GM21528 (cell line): ENCODE data around the gene MTFP1.
"Not testable (repeated sequence)": the region's sequence is repeated elsewhere in the genome, so short reads cannot be mapped to it uniquely, and the experiment has no call there.

ENCODE experiments used
- ATAC-seq: cut with Tn5 transposase; IDR thresholded peaks from one replicate; pipeline ENCODE4 v1.9.1; 2021; ENCODE audit warnings: mild to moderate bottlenecking, moderate library complexity; ENCODE audit not compliant: unreplicated experiment, low FRiP score

The MTFP1 gene

DNA sequence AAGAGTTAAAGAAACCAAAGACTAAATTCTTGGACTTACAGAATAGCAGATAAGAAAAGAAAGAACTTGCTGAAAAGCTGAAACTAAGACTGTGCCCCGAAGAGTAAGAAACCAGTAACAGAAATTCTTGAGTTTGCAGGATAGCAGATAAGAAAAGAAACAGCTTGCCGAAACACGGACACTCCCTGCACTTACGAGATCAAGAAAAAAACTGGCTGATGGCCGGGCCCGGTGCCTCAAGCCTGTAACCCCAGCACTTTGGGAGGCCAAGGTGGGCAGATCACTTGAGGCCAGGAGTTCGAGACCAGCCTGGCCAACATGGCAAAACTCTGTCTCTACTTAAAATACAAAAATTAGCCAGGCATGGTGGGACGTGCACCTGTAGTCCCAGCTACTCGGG is 25.9 kb downstream of the MTFP1 start:
- ATAC-seq, result not testable (repeated sequence)

DNA sequence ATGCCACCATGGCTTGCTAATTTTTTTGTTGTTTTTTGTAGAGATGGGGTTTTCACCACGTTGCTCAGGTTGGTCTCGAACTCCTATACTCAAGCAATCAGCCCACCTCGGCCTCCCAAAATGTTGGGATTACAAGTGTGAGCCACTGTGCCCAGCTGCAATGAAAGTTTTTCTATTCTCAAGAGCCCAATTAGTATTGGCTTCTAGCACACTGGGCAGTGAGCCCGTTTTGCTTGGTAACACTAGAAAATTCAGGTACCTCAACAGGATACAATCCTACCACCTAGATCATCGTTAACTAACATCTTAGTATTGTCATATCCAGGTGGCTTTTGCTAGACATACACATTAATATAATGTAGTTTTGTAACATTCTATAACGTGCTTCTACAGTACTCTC is 27.3 kb downstream of the MTFP1 start:
- ATAC-seq, result no peak

DNA sequence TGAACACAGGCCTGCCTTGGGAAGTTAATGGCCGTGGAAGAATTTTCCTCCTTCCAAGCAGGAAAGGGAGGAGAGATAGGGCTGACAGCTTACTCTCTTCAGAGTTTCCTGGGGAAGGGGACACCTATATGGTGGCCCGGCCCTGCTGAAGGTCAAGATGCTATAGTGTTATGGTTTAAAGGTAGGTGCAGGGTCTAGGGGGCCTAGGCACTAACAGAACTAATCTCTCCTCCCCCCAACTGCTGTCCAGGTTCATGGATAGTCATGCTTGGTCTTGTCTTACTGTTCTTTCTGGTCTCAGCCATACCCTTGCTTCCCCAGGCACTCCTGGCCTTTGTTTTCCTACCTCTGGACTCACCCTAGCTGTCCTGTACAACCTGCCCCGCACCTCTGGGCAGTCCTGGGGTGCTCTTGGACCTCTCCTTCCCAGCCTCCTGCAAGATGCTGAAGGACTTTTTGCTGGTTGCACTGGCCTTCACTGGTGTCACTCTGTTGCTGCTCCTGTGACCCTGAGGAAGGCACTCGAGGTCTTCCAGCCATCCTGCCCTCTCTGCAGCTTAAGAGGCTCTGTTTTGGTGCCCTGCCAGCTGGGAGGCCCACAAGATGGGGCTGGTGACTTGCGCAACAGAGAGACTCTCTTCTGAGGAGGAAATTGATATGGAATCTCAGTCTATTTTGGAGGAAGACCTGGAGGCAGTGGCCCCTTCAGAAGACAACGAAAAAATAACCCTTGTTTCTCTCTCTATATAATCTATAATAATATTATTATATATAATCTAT is 28.4 kb downstream of the MTFP1 start:
- ATAC-seq, result no peak

DNA sequence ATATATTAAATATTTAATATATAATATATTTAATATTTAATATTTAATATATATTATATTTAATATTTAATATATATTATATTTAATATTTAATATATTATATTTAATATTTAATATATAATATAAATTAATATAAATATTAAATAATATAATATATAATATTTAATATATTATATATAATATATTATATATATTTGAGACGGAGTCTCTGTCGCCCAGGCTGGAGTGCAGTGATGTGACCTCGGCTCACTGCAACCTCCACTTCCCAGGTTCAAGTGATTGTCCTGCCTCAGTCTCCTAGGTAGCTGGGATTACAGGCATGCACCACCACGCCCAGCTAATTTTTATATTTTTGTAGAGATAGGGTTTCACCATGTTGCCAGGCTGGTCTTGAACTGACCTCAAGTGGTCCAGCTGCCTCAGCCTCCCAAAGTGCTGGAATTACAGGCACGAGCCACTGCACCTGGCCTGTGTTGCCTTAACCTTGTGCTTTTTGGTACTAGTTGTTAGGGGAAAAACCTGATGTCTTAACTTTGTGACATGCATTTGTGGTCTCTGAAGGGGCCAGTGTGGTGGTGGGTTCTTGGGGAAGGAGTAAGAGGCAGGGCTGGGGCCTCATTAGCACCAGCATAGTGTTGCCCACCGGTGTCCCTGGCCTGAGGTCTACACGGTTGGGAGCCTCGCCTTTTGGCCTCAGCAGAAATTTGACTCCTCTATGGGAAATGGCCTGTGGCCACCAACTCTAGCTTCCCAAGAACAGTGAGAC is 29.7 kb downstream of the MTFP1 start:
- ATAC-seq, result no peak

DNA sequence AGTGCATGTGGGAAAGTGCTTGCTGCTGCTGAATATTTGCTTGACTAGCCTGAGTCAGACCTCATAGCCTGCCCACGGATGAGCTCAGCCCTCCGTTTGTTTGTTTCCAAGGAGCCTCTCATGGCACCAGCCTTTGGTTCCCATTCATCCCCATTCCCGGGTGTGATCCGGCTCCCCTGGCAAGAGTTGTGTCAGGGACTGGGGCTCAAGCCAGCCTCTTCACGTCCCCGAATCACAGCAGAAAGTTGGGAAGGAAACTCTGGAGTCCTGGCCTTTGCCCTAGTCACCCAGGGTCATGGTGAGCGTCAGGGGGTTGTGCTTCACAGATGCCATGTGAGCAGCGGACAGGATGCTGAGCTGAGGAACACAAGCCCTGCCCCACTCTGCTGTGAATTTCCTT is 32.4 kb downstream of the MTFP1 start:
- no peak for ATAC-seq

DNA sequence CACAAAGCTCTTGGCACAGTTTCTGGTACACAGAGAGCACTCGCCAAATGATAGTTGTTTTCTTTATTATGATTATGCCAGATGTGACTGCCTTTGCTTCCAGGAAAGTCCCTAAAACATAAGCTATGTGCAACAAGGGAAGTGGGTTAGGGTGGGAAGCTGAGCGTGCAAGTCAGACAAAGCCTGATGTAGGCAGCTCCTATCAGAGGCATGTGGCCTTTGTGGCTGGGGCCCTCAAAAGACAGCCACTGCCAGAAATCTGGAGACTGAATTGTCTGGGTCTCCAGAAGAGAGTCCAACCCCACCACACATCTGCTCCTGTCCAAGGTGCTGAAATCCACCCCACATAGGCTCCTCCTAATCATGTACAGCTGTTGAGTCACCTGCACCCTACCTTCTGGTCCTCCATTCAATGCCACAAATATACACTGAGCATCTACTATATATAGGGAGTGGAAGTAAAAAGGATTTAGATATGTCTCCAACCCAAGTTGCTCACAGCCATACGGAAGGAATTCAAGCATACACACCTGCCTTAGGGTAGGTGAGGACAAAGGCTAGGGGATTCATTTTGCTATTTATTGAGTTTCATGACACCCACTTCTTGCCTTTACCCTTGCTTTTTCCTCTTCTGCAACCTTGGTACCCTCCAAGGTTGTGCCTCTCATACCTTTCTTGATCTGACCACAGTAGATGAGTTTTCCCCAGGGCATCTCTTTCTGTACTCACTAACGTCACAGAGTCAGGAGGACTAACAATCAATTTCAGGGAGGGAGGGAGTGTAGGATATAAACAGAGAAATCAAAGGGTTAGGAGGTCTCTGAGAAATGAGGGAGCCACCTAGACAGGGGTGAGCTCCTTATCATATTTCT is 33.8 kb downstream of the MTFP1 start:
- no peak for ATAC-seq

DNA sequence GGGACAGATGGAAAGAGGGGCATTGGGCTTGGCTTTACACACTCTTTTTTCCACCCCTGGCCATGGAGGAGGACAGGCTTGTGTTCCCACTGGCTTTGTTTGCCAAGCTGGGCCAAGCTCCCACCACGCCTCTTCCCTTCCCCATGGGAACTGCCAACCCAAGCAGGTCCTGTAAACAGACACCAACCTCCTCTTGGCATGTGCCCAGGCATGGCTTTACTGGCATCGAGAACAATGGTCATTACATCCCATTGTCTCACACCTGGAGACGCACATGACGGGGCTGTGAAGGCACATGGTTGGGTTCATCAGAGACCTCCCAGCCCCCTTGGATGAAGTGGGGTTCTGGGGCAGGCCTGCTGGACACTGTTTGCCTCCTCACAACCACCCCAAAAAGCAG is 34.6 kb downstream of the MTFP1 start:
- no peak for ATAC-seq

DNA sequence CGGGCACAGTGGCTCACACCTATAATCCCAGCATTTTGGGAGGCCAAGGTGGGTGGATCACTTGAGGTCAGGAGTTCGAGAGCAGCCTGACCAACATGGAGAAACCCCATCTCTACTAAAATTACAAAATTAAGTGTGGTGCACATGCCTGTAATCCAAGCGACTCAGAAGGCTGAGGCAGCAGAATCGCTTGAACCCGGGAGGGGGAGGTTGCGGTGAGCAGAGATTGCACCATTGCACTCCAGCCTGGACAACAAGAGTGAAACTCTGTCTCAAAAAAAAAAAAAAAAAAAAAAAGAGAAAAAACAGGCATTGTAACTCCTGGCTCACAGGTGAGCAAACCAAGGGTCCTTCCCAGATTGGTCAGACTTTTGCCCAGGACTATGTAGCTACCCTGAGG is 35.0 kb downstream of the MTFP1 start:
- ATAC-seq, result not testable (repeated sequence)

DNA sequence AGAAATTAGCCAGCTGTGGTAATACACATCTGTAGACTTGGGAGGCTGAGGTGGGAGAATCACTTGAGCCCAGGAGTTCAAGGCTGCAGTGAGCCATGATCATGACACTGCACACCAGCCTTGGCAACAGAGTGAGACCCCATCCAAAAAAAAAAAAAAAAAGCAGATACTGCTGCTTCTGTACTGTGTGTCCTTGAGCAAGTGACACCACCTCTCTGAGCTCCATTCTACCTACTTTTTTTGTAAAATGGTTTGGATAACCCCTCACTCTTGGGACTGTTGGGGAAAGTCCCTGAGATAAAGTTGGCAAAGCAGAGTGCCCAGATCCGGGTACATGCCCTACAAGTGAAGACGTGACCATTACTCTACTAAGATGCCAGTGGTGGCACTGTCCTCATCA is 43.6 kb downstream of the MTFP1 start:
- ATAC-seq, result no peak

DNA sequence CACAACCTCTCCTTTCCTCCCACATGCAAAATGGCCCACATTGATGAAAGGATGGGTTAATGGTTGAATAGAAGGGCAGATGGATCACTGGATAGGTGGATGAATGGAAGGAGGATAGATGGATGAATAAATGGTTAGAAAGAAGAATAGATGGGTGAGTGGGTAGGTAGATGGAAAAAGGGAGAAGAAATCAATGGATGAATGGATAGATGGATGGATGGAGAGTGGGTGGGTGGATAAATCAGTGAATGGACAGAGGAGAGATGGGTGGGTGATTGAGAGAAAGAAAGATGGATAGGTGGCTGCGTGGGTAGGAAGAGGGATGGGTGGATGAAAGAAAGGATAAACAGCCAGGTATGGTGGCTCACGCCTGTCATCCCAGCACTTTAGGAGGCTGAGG is 45.1 kb downstream of the MTFP1 start:
- no peak for ATAC-seq

DNA sequence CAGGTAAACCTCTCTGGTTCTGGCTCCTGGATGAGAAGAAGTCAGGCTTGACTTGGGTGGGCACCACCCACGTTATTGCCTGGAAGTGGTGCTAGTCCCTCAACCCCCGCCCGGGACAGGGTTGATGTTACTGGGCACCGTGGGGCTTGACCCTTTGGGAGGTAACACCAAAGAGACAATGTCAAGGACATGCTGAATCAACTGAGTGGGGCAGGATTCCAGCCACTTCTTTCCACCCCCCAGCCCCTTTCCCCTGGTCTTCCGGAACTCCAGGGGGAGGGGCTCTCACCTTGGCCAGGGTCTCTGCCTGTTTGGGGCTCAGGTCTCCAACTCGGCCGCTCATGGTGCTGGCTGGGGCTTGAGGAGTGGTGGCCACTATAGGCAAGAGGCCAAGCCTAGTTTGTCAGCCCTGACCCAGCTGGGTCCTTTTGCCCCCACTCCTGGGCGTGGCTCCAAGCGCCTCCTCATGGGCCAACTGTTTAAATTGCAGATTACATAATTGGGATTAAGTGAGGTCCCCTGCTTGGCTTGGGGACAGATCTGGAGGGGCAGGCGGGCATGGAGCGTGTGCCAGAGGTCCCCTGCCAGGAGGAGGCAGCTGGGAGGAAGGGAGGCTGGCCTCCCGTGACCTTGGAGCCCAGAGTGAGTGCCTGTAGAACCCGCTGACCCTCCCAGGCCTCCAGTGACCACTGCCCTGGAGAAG is 46.2 kb downstream of the MTFP1 start, which contains the start of gene SEC14L3:
TSS of gene SEC14L3 (minus strand) at position 402 of the 703 bp plus-strand sequence. CDS start at position 343, 59 bp downstream.
- no peak for ATAC-seq

DNA sequence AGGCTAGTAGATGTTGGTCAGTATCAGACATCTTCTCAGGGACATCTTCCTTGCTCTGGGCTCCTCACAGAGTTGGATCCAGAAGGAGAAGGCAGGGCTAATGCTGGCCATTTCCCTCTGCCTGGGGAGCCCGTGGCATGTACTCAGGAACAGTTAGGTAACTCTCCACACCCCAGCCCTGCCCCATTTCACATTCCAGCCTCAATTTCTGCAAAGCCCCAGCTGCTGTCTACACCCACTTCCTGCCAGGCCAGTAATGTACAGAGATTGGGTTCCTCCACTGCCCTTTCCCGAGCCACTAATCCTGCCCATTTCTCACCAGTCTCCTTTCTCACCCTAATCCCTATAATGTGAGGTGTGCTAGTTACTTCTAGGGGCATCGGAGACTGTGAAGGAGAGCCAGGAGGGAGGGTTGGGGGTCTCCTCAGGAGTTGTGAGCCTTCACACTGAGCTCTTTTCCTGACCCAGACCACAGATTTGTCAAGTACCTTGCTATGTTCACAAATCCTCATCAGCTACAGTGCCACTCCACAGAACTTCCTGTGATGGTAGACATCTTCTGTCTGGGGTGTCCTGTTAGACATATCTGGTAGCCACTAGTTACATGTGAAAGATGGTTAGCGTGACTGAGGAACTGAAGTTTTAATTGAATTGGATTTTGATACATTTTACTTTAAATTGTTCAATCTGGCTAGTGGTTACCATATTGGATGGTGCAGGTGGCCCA is 47.6 kb downstream of the MTFP1 start:
- no peak for ATAC-seq

DNA sequence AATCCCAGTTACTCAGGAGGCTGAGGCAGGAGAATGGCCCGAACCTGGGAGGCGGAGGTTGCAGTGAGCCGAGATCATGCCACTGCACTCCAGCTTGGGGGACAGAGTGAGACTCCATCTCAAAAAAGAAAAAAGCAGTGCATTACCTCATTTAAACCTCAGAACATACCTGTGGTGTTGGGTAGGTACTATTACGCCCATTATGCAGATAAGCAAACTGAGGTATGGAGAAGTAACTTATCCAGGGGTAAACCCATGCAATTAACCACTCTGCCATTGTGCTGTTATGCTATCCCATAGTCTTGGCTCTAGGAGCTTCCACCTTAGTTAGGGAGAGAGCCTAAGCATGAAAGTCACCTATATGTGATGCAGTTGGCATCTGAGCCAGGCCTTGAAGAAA is 48.6 kb downstream of the MTFP1 start:
- ATAC-seq, result no peak

DNA sequence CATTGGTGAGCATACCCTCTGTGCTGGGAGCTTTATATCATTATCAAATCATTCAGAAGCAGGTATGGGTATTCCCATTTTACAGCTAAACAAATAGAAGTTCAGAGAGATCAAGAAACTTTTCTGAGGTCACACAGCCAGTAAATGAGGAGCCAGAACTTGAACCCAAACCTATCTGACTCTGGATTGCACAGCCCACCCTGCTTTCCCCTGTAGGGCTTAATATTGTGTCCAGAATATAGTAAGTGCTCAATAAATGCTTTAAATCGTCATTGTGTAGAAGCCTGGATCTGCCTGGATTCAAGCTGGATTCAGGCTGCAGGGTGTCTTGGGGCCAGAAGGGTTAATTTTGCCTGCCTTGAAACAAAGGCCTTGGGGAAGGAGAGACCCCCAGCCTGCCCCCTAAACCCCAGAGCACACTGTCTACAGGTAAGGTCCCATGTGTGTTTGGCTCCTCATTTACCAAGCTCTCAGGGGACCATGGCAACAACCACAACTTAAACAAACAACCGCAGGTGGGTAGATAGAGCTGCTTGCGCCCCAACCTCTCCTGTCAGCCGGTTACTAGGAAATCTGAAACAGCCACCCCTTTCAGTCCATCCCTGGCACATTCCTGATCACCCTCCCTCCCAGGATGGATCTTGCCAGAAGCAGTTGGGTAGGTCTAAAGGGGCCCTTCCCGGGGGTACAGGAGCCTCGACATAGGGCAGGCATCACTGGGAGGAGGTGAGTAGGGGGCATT is 49.3 kb downstream of the MTFP1 start:
- ATAC-seq, result no peak
